Measurements from ENCODE around the gene PPP3CB. TPM values are rescaled to one million over a fixed set of nuclear protein-coding genes. Genes with fewer than 3 reads are reported as not detected.

PPP3CB gene
- total and polyA plus RNA-seq, 2 experiments from 2014 or later, result 17.9 to 38.5 TPM

DNA sequence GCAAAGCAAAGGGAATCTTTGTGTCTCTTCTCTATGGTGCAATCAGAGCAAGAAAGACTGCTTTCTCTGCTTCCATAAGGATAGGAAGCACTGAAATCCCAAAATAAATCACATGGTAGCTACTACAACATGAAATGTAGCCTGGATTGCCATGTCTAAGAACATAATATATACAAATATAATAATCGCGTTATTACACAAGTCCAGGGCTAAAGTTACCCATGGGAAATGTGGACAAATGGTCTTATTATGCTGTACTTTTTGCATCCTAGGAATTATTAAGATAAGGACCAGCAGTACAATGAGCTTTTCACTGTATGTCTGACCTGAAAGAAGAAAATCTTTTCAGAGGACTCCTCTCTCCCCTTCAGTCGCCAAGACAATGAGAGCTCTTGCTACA is 23.5 kb upstream of the PPP3CB start:
- H3K9me3 Mint-ChIP-seq, result no peaks in the 10 kb centered on the region
- H3K27ac Mint-ChIP-seq, result no peak overlapping the region
- Histone ChIP-seq H3K27ac (ENCODE audit: low read depth) (0 out of 2 replicates have a peak overlapping the region, but pooled peaks have one; percentile 6), H3K4me3 (no peak overlapping the region), H3K4me2 (no peak overlapping the region), H3K36me3 (ENCODE audit: insufficient read depth) (peaks cover 11% of the 10 kb centered on the region), H4K20me1 (replicated peaks; ENCODE audit: insufficient read depth) (peaks cover 7% of the 10 kb centered on the region; the same call in 1 of the 2 replicates), H3F3A (replicated peaks; ENCODE audit: low read depth) (0 out of 2 replicates have a peak, but pooled peaks cover 6% of the 10 kb centered on the region), H3K4me1 (ENCODE audit: insufficient read depth) (no peaks in the 10 kb centered on the region), H2AFZ (no peak overlapping the region), H3K27me3 (ENCODE audit: insufficient read depth) (no peaks in the 10 kb centered on the region), H3K9me2 (ENCODE audit: insufficient read depth) (no peaks in the 10 kb centered on the region), H3K79me2 (replicated peaks; ENCODE audit: insufficient read depth) (no peaks in the 10 kb centered on the region)
- no peak for ATAC-seq
- no peaks in the 10 kb centered on the region for H3K4me1 Mint-ChIP-seq
- H3K27me3 Mint-ChIP-seq (ENCODE audit: insufficient read depth, low read depth, poor library complexity), result peaks cover 2% of the 10 kb centered on the region
- H3K4me3 Mint-ChIP-seq, result no peak overlapping the region
- H3K36me3 Mint-ChIP-seq (ENCODE audit: low read depth), result peaks cover 39% of the 10 kb centered on the region
- no peak for DNase-seq (ENCODE audit: low spot score)
- no peak for TF ChIP-seq ZNF331 (CRISPR knock-in tag; IDR thresholded peaks at IDR 0.05; ENCODE audit: low read depth)
- TF ChIP-seq JUNB (IDR thresholded peaks at IDR 0.05; ENCODE audit: unreplicated experiment), result no peak
- TF ChIP-seq, protein P1, sequence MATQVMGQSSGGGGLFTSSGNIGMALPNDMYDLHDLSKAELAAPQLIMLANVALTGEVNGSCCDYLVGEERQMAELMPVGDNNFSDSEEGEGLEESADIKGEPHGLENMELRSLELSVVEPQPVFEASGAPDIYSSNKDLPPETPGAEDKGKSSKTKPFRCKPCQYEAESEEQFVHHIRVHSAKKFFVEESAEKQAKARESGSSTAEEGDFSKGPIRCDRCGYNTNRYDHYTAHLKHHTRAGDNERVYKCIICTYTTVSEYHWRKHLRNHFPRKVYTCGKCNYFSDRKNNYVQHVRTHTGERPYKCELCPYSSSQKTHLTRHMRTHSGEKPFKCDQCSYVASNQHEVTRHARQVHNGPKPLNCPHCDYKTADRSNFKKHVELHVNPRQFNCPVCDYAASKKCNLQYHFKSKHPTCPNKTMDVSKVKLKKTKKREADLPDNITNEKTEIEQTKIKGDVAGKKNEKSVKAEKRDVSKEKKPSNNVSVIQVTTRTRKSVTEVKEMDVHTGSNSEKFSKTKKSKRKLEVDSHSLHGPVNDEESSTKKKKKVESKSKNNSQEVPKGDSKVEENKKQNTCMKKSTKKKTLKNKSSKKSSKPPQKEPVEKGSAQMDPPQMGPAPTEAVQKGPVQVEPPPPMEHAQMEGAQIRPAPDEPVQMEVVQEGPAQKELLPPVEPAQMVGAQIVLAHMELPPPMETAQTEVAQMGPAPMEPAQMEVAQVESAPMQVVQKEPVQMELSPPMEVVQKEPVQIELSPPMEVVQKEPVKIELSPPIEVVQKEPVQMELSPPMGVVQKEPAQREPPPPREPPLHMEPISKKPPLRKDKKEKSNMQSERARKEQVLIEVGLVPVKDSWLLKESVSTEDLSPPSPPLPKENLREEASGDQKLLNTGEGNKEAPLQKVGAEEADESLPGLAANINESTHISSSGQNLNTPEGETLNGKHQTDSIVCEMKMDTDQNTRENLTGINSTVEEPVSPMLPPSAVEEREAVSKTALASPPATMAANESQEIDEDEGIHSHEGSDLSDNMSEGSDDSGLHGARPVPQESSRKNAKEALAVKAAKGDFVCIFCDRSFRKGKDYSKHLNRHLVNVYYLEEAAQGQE (IDR thresholded peaks at IDR 0.05; ENCODE audit: unreplicated experiment), result no peak
- TF ChIP-seq, protein P2, sequence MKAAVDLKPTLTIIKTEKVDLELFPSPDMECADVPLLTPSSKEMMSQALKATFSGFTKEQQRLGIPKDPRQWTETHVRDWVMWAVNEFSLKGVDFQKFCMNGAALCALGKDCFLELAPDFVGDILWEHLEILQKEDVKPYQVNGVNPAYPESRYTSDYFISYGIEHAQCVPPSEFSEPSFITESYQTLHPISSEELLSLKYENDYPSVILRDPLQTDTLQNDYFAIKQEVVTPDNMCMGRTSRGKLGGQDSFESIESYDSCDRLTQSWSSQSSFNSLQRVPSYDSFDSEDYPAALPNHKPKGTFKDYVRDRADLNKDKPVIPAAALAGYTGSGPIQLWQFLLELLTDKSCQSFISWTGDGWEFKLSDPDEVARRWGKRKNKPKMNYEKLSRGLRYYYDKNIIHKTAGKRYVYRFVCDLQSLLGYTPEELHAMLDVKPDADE (IDR thresholded peaks at IDR 0.05), result no peak
- TF ChIP-seq POLR2AphosphoS5 (IDR thresholded peaks at IDR 0.05; ENCODE audit: low read depth), result no peak
- TF ChIP-seq, protein P3, sequence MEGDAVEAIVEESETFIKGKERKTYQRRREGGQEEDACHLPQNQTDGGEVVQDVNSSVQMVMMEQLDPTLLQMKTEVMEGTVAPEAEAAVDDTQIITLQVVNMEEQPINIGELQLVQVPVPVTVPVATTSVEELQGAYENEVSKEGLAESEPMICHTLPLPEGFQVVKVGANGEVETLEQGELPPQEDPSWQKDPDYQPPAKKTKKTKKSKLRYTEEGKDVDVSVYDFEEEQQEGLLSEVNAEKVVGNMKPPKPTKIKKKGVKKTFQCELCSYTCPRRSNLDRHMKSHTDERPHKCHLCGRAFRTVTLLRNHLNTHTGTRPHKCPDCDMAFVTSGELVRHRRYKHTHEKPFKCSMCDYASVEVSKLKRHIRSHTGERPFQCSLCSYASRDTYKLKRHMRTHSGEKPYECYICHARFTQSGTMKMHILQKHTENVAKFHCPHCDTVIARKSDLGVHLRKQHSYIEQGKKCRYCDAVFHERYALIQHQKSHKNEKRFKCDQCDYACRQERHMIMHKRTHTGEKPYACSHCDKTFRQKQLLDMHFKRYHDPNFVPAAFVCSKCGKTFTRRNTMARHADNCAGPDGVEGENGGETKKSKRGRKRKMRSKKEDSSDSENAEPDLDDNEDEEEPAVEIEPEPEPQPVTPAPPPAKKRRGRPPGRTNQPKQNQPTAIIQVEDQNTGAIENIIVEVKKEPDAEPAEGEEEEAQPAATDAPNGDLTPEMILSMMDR (conservative IDR thresholded peaks at IDR 0.05; ENCODE audit: low read depth in 2 of 2), result no peak
- TF ChIP-seq CREB1 (CRISPR knock-in tag; IDR thresholded peaks at IDR 0.05; ENCODE audit: low read depth), result no peak
- no peak for TF ChIP-seq EZH2 (IDR thresholded peaks at IDR 0.05; ENCODE audit: low read depth, unreplicated experiment)
- no peak for TF ChIP-seq NANOG (IDR thresholded peaks at IDR 0.05; ENCODE audit: borderline replicate concordance)

Measured in GM23338 (cell line).